Sigmoid colon (tissue), 7 donors: ENCODE results near the gene IGFL3. TPM values are rescaled to one million over a fixed set of nuclear protein-coding genes. Genes with fewer than 3 reads are reported as not detected.
"Not testable (repeated sequence)": the region's sequence is repeated elsewhere in the genome, so short reads cannot be mapped to it uniquely, and the experiment has no call there.

Experiments used
- DNase-seq: peaks from one replicate; pipeline ENCODE4 v3.0.0-alpha.2; 2019
- H3K27ac ChIP-seq, 4 donors: fragments of 200-600 bp; sonication (generic); one replicate each; pipeline ENCODE4 v1.5.1; 2016 to 2019; ENCODE audit warnings: mild to moderate bottlenecking in 1 of 4
- H3K27me3 ChIP-seq, 3 donors: fragments of 200-600 bp; sonication (generic); one replicate each; pipeline ENCODE4 v1.5.1; 2019; ENCODE audit warnings: mild to moderate bottlenecking in 1 of 3
- H3K36me3 ChIP-seq, 4 donors: fragments of 200-600 bp; sonication (generic); one replicate each; pipeline ENCODE4 v1.5.1; 2016 to 2019
- H3K4me1 ChIP-seq, 4 donors: fragments of 200-600 bp; sonication (generic); one replicate each; pipeline ENCODE4 v1.5.1; 2017 to 2019
- H3K4me3 ChIP-seq, 4 donors: fragments of 200-600 bp; sonication (generic); one replicate each; pipeline ENCODE4 v1.5.1; 2017 to 2019; ENCODE audit warnings: mild to moderate bottlenecking in 2 of 4, moderate library complexity in 1 of 4
- H3K9me3 ChIP-seq, 4 donors: fragments of 200-600 bp in 3 of 4; sonication (generic) in 3 of 4; one replicate each; pipeline versions ENCODE4 v1.5.1 to v1.6.1; 2013 to 2019
- CTCF ChIP-seq, 4 experiments: fragments of 450-650 bp in 3 of 4; fragments of 200-600 bp in 1 of 4; IDR thresholded peaks; one replicate each; pipeline ENCODE4 v1.5.1; 2016 to 2019; ENCODE audit warnings: antibody characterized with exemption in 4 of 4, mild to moderate bottlenecking in 3 of 4, moderate library complexity in 2 of 4
- EP300 ChIP-seq, 4 donors: sonication (generic); formaldehyde crosslinking; IDR thresholded peaks; one replicate each; pipeline ENCODE4 v1.6.1; 2017; ENCODE audit warnings: antibody characterized with exemption in 4 of 4
- POLR2A ChIP-seq, 2 donors: fragments of 450-650 bp; IDR thresholded peaks; one replicate each; pipeline ENCODE4 v1.6.1; 2016; ENCODE audit warnings: antibody characterized with exemption in 2 of 2, mild to moderate bottlenecking in 2 of 2, moderate library complexity in 2 of 2
- POLR2AphosphoS5 ChIP-seq, 4 donors: sonication (generic); formaldehyde crosslinking; IDR thresholded peaks; one replicate each; pipeline ENCODE4 v1.6.1; 2017; ENCODE audit warnings: antibody characterized with exemption in 4 of 4
- WGBS, 2 donors: extraction: QIAGEN DNeasy Blood & Tissue Kit; methylation state at CpG; one replicate each; pipeline ENCODE4 v1.1.7; 2013; 5-methylcytosine and 5-hydroxymethylcytosine counted together
- intact Hi-C: fragments of 100-400 bp; cut with DNase I; formaldehyde crosslinking; loops from one replicate; pipeline ENCODE4 v1.15.1; 2023
- polyA plus RNA-seq, 3 donors: library from polyadenylated mRNA; stranded (reverse); fragments of 200-250 nt; gene quantifications; one replicate each; pipeline ENCODE4 v1.2.3, GENCODE V29; 2013
- total RNA-seq, 4 donors: library from RNA; depleted of rRNA; stranded (reverse); fragments of >200 nt; gene quantifications; one replicate each; pipeline ENCODE4 v1.1.0, GENCODE V29; 2016
- donor health status: healthy with polysubstance abuse.
- donor health status: Bipolar disorder and iron deficiency.
- donor health status: healthy.

Gene IGFL3
- total RNA-seq (not detected), polyA plus RNA-seq (not detected)

- H3K9me3 ChIP-seq, result no peaks in the 10 kb centered on the region
- intact Hi-C loops, result no loop called here
- no peak within 1 kb of the TSS for H3K4me3 ChIP-seq
- TF ChIP-seq POLR2AphosphoS5 (IDR thresholded peaks at IDR 0.05) (no peak), POLR2A (IDR thresholded peaks at IDR 0.05) (no peak), EP300 (IDR thresholded peaks at IDR 0.05) (no peak), CTCF (IDR thresholded peaks at IDR 0.05) (no peak)
- DNase-seq, result no peak
- 83 to 88% methylated on average over 5 of the region's 5 CpGs for WGBS, 2 donors
- no peaks in the 10 kb centered on the region for H3K4me1 ChIP-seq
- peaks cover 0 to 3% (median 0%) of the 10 kb centered on the region in 3 donors for H3K27me3 ChIP-seq
- no peaks in the 10 kb centered on the region for H3K36me3 ChIP-seq
- no peak within 1 kb of the TSS for H3K27ac ChIP-seq
Measured at GRCh38 chr19:46124638-46125115, at the start of gene IGFL3. IGFL3 (minus strand) TSS chr19:46124688; CDS start chr19:46124649, 39 bp downstream.

- 54 to 58% methylated on average over 8 of the region's 8 CpGs for WGBS, 2 donors
Measured at GRCh38 chr19:46173886-46174480, 49.5 kb upstream of the IGFL3 start.

DNA sequence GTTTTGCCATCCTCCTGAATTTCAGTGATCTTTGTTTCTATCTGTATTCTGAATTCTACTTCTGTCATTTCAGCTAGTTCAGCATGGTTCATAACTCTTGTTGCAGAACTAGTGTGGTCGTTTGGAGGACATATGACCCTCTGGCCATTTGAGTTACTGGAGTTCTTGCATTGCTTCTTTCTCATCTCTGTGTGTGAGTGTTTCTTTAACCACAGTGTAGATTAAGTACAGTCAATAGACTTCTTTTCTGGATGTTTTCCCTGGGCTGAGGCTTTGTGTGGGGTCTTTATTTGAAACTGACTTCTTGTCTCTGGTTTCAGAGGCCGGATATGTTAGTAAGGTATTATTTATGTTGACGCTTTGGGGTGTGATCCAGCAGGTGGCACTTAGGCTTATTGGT, 38.2 kb upstream of the IGFL3 start:
- no peak overlapping the region for H3K27ac ChIP-seq
- no peak for DNase-seq

More at GRCh38 chr19:46173886-46174480, 49.5 kb upstream of the IGFL3 start:
- intact Hi-C loops, result no loop called here
- Histone ChIP-seq H3K4me3 (no peak overlapping the region), H3K27ac (no peak overlapping the region), H3K27me3 (no peaks in the 10 kb centered on the region), H3K9me3 (no peaks in the 10 kb centered on the region), H3K36me3 (no peaks in the 10 kb centered on the region), H3K4me1 (no peaks in the 10 kb centered on the region)
- no peak for TF ChIP-seq POLR2A (IDR thresholded peaks at IDR 0.05)
- TF ChIP-seq POLR2AphosphoS5 (IDR thresholded peaks at IDR 0.05), result no peak
- TF ChIP-seq EP300 (IDR thresholded peaks at IDR 0.05), result no peak
- TF ChIP-seq CTCF (IDR thresholded peaks at IDR 0.05), result no peak
- no peak for DNase-seq

GRCh38 chr19:46161642-46162257, 37.3 kb upstream of the IGFL3 start:
- H3K36me3 ChIP-seq, H3K27ac ChIP-seq, H3K27me3 ChIP-seq, intact Hi-C loops, H3K4me3 ChIP-seq, H3K9me3 ChIP-seq, H3K4me1 ChIP-seq, DNase-seq: not testable (repeated sequence)
- WGBS, 2 donors, result 84 to 95% methylated on average over 2 of the region's 2 CpGs

More for the DNA sequence above, 38.2 kb upstream of the IGFL3 start:
- no peaks in the 10 kb centered on the region for H3K36me3 ChIP-seq
- TF ChIP-seq POLR2AphosphoS5 (IDR thresholded peaks at IDR 0.05), result no peak
- no peak for TF ChIP-seq EP300 (IDR thresholded peaks at IDR 0.05)
- TF ChIP-seq CTCF (IDR thresholded peaks at IDR 0.05), result no peak
- TF ChIP-seq POLR2A (IDR thresholded peaks at IDR 0.05), result no peak
- no peaks in the 10 kb centered on the region for H3K27me3 ChIP-seq
- intact Hi-C loops, result no loop called here
- H3K4me1 ChIP-seq, result no peaks in the 10 kb centered on the region
- 82 to 84% methylated on average over 3 of the region's 3 CpGs for WGBS, 2 donors
- no peak overlapping the region for H3K4me3 ChIP-seq
- peaks cover 0 to 4% (median 0%) of the 10 kb centered on the region in 4 donors for H3K9me3 ChIP-seq

GRCh38 chr19:46160233-46160775, 35.8 kb upstream of the IGFL3 start:
- DNase-seq, result no peak
- Histone ChIP-seq H3K4me3 (no peak overlapping the region), H3K27ac (no peak overlapping the region), H3K9me3 (peaks cover 0 to 4% (median 0%) of the 10 kb centered on the region in 4 donors), H3K36me3 (no peaks in the 10 kb centered on the region), H3K27me3 (no peaks in the 10 kb centered on the region), H3K4me1 (no peaks in the 10 kb centered on the region)
- WGBS, 2 donors, result 90 to 93% methylated on average over 7 of the region's 7 CpGs
- no peak for TF ChIP-seq EP300 (IDR thresholded peaks at IDR 0.05)
- TF ChIP-seq POLR2AphosphoS5 (IDR thresholded peaks at IDR 0.05), result no peak
- no peak for TF ChIP-seq CTCF (IDR thresholded peaks at IDR 0.05)
- TF ChIP-seq POLR2A (IDR thresholded peaks at IDR 0.05), result no peak
- intact Hi-C loops, result no loop called here
